Measurements from ENCODE around the gene IZUMO2.
"Not testable (repeated sequence)": the region's sequence is repeated elsewhere in the genome, so short reads cannot be mapped to it uniquely, and the experiment has no call there.

Gene IZUMO2

GRCh38 chr19:50135856-50136602, 27.1 kb downstream of the IZUMO2 start:
- DNase-seq (ENCODE audit: low read depth) = not testable (repeated sequence)

- not testable (repeated sequence) for DNase-seq (ENCODE audit: low read depth)
These were observed 28.0 kb downstream of the IZUMO2 start for GRCh38 chr19:50134777-50135719.

DNA sequence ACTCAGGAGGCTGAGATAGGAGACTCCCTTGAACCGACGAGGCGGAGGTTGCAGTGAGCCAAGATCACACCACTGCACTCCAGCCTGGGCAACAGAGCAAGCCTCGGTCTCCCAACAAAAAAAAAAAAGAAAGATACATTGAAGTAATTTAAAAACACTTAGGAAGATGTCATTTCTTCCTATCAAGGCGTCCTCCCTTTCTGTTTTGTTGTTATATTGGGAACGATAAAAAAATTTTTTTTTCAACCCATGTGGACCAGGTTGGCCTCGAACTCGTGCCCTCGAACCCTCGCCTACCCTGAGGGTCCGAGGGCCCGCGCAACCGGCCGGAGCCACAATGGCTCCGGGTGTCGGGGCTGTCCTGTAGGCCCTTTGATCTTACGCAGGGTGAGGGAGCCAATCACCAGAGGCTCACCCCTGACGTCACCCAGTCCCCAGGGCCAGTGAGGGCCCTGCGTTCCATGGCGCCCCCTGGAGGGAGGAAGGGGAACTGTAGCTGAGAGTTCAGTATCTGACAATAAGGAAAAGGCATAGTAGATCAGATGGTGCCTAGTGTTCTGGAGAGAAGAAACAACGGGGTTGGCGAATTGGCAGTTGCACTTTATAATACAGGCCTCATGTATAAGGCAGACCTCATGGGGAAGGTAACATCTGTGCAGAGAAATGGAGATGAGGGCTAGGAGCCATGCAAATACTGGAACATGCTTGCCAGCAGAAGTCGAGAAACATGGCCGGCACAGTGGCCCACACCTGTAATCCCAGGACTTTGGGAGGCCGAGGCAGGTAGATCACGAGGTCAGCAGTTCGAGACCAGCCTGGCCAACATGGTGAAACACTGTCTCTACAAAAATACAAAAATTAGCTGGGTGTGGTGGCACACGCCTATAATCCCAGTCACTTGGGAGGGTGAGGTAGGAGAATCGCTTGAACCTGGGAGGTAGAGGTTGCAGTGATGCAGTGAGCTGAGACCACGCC, 29.3 kb downstream of the IZUMO2 start:
- DNase-seq (ENCODE audit: low read depth) = not testable (repeated sequence)

- DNase-seq (ENCODE audit: low read depth) = not testable (repeated sequence)
These were observed 59.1 kb downstream of the IZUMO2 start for GRCh38 chr19:50104012-50104411.

- not testable (repeated sequence) for DNase-seq (ENCODE audit: low read depth)
These were observed 59.7 kb downstream of the IZUMO2 start for GRCh38 chr19:50103405-50103804.

Measured in T-helper 22 cell (primary cell).